GM18519 (cell line): ENCODE results near the gene DPF3.

ENCODE experiments used
- ATAC-seq: cut with Tn5 transposase; IDR thresholded peaks from one replicate; pipeline ENCODE4 v1.9.1; 2021; ENCODE audit warnings: mild to moderate bottlenecking, moderate library complexity; ENCODE audit not compliant: unreplicated experiment, low FRiP score

DPF3 gene

DNA sequence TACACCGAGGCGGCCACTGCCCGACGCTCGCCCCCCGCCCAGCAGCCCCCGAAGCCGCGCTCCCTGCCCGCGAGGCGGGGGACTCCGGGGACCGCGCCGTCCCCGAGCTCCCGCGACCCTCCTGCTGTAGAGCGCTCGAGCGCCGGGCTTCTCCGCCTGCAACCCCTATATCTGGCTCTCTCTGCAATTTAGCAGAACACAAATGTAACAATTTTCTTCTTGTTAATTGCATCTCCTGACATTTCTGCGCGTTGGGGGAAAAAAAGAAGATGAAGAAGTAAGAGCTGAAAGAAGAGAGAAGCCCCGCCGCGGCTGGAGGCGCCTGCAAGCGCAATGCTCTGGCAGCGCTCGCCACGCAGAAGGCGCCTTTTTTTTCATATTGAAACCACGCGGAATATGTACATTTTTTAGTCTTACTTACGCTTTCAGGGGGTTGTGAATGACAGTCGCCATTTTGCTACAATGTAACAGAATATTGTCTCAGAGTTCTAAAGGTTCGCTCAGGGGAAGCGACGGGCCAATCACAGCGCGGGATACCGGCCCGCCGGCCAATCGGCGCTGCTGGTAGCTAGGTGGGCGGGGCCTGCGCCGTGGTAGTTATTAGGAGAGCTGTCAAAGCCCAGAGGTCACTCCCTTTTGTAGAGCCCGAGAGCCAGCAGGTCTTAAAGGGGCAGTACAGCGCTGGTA, at the start of gene DPF3:
Gene DPF3, minus strand, starts transcription at position 466 of the 687 bp plus-strand sequence. Its CDS starts 13 bp downstream, at position 453.
- ATAC-seq, result peak; percentile 94

DNA sequence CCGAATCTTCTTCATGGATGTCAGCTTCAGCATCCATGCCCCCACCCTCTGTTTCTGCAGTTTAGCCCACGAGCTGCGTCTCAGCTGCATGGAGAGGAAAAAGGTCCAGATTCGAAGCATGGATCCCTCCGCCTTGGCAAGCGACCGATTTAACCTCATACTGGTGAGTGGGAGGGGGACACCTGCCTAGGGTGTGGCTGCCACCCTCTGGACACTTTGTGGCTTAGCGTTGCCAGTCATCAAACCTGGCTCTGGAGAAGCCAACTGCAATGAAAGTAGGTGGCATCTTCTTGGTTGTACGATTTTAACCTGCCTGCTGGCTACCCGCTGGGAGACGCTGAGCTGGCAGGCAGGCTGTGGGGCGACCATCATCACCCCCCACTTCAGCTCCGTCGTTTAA, 49.0 kb upstream of the DPF3 start:
- ATAC-seq, result no peak

DNA sequence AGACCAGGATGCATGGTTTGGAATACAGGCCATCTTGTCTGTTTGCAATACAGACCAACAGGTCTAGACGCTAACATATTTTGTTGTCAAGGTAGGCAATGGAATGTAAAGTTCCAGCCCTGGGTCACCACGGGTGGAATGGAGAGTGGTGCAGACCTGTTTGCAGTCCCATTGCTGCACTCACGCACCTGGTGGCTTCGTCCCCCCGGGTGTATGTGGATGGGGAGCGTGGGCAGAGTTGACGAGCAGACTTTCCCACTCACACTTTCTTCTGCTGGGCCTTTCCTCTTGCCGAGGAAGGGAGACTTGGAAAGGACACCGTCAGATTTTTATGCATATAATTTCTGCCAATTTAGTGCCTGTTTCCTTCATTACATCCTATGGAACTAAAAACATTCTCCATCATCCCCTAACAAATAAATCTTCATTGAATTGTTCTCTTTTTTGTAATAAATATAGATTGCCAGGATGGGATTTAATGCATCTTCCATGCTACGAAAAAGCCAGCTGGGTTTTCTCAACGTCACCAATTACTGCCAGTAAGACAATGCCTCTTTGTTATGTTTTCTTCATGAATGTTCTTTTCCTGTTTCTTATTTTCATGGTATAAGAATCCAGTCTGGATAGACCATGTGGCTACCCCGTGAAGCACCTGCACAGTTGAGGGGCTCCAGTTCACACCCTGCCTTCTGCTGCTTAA, 47.5 kb upstream of the DPF3 start:
- ATAC-seq, result no peak

DNA sequence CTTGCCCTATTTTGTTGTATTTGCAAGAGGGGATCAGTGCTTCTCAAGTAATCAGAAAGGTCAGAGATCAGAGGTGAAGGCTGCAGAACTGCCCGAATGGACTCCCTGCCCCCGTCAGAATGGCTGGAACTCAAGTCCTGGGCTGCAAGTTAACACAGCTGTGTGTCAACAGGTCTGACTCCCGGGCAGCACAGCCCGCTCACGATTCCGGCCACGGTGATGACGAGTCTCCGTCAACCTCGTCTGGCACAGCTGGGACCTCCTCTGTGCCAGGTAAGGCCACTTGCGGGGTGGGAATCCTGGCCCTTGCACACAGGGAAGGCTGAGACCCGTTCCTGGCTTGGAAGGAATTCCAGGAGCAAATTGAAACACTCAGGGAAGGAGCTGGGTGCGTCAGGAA, 45.7 kb upstream of the DPF3 start:
- no peak for ATAC-seq

DNA sequence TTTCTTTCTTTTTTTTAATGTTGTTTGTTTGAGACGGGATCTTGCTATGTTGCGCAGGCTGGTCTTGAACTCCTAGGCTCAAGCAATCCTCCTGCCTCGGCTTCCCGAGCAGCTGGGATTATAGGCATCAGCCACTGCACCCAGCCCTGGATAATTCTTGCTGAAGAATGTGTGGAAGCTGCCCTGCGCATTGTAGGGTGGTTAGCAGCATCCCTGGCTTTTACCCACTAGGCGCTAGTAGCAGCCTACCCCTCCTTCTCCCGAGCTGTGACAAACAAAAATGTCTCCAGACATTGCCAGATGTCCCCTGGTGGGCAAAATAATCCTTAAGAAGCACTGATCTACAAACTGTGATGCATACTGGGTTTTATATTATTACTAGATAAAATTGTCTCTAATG, 39.0 kb upstream of the DPF3 start:
- no peak for ATAC-seq

DNA sequence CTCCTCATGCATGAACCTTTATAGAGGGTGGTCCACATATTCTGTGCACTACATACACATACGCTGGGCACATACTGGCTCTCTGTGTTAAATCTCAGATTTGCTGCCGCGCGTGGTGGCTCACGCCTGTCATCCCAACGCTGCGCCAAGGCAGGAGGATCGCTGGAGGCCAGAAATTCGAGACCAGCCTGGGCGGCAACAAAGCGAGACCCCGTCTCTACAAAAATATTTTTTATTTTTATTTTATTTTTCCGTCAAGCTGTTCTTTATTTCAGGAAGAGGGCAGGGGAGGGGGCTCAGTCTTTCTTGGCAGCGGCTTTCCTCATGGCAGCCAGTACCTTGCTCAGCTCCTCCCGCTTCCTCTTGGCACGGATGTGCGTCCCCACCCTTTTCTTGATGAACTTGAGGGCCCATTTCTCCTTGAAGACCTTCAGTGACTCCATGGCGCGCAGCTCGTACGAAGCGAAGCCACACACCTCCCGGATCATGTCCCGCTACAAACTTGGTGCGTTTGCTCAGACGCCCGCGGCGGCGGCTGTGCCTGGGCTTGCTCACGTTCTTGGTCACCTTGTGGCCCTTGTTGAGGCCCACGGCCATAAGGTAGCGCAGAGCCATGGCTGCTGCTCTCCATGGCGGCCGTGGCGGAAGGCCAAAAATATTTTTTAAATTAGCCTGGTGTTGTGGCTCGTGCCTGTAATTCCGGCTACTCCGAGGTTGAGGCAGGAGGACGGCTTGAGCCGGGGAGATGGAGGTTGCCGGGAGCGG, 35.6 kb upstream of the DPF3 start:
- ATAC-seq, result no peak

DNA sequence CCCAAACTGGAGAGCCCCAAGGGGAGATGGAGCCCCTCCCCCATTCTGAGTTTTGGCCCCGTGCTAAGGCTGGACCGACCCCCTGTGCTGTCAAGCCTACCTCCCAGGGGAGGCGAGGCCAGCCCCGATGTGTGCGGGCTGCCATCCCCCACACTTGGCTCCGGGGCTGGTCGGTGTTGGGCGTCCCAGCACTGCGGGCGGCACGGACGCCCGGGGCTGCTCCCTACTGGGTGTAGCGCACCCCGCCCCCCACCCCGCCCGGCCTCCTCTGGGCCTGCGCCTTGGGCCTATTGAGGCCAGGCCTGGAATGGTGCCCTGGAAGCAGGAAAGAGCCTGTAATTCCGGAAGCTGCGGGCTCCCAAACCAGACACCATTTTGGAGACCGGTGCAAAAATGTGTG, 35.0 kb upstream of the DPF3 start:
- no peak for ATAC-seq

DNA sequence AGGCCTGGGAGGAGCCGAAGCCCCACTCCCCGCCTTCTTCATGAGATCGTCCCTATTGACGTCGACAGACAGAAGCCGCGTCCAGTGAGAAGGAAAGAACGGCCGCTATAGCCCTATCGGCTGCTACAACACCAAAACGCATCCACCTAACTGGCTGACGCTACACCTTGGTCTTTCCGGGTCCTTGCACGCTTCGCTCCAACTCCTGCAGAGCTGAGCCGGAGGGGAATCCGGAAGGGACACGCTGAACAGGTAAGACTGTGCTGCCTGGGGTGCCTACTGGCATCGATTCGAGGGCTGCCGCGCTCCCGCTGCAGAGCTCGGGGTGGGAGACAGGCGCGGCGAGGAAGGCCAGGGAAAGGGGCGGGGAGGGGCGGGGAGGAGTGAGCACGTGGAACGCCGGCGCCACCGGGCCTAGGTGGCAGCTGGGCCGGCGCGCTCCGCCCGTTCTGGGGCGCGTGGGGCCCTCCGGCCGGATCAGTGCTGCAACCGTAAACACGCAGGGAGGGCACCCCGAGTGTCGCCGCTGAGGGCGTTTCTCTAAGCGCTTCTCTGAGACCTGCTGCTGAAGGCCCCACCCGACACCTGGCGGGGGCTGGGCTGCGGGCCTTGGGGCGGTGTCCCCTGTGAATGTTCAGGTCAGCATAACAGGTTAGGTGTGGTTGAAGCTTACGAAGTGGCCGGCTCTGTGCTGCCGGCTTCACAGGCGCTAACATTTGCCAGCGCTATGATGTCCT, 32.6 kb upstream of the DPF3 start, which contains the start of gene DCAF4:
Gene DCAF4, plus strand, starts transcription at position 173 of the 737 bp plus-strand sequence. CDS start 11,515 bp downstream, outside the sequence.
- peak; percentile 89 for ATAC-seq

DNA sequence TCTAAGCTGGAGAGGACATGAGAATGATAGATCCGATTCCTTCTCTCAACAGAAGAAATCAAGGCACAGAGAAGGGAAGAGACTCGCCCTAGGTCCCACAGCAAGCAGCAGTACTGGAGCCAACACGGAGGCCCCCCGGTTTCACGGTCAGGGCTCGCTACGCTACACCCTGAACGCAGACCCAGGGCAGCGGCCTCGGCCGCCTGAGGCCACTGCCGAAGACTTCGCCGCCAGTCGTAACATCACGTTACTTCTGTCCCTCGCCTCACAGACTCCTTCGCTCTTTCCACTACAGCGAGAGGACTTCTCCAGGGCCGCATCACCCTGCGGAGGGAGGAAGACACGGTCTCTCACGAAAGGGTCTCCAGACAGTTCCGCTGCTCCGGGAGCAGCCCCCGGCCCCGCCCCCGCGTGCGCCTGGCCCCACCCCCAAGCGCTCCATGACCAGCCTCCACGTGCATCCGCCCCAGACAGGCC, 32.0 kb upstream of the DPF3 start:
- ATAC-seq, result peak; percentile 9

DNA sequence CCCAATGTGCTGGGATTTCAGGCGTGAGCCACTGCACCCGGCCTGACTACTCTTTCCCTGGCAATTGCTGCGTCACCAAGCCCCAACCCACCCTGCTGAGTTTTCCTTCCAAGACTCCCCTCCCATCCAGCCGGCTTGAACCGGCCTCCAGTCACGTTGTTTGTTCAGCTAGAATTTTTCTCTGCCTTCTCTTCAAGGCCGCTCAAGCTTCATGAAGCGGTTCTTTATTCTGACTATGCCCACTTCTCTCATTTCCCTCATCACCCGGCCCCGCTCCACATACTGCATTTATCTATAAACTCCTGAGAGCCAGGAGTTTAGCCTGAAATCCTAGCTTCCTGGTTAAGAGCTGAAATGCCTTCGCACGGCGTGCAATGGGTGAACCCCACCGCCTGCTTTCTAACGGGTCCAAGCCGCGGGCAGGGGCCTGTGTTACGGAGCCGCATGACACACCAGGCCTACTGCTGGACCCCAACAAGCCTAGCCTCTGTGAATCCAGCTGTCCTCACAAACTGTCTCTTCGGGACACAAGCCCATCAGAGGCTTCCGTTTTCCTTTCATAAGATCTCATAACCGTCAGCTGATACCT, 31.4 kb upstream of the DPF3 start:
- ATAC-seq, result no peak

DNA sequence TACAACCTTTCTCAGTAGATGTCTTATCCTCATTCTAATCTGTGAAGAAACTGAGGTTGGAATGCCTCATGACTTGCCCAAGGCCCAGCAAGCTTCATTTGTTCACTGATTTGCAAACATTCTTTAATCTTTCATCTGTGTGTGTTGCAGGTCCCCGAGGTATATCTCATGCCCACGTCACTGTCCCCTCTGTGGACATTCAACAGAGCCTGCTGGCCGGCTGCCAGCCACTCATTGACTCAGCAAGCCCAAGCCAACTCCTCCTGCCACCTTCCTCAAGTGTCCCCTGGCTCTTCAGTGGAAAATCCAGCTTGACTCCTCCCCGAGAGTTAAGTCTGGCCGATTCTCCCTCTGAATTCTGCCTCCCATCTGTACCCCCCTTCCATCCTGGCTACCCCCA, 30.4 kb upstream of the DPF3 start:
- ATAC-seq, result no peak

DNA sequence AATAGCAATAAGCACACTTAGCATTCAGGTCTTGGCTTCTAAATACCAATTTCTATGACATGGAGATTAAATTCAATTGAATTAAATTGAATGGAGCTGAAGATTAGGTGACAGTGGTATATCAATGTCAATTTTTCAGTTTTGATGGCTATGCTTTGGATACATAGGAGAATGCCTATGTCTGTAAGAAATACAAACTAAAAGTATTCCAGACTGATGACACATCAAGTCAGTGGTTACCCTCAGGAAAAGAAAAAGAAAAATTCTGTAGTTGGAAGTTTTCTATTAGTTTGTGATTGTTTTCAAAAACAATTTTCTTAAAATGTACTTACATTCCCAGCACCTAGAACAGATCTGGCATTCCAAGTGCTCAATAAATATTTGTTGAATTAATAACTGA, 27.5 kb upstream of the DPF3 start:
- no peak for ATAC-seq

DNA sequence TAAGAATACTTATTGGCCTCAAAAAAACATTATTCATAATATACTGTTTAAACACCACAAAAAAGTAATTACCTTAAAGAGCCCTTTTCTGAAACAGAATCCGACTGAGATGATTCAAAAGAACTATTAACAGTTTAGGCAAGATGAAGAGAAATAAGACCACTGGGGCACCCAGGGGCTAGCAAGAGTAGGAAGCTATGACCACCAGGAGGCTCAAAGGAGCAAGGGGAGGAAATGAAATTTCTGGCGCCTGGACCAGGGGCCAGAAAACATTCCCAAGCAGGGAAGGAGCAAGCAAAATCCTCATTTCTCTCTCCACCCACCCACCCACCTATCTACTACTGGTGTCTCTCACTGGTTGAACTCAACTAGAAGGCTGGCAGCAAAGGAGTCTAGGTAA, 26.1 kb upstream of the DPF3 start:
- no peak for ATAC-seq

DNA sequence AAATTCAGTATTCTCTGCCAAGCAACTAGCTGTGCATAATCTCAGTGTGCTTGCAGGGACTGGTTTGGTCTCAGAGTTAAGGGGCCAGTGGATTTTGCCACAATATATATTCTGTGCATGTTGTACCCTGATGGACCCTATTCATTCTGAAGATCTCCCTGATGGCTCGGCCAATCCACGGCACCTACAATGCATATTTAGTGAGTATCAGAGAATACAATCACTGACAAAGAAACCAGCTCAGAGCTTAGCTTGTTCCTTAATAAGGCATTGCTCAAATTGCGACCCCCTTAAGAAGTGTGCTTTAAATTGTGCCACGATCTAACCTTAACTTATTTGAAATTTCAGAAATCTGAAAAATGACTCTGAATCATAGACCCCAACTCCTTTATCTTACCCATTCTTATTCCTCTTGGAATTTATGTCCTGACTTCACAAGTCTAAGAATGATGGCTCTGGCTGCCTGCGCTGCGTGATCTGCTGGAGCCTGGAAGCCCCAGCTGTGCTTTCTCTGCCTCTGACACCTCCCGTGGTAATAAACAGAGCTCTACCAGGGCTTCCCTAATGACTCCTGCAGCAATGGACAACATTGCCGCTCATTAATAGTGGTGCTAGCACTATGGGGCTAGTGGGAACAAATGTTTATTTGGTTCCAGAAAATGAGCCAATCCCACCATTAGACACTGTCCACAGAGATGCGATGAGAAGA, 23.3 kb upstream of the DPF3 start:
- ATAC-seq, result no peak

DNA sequence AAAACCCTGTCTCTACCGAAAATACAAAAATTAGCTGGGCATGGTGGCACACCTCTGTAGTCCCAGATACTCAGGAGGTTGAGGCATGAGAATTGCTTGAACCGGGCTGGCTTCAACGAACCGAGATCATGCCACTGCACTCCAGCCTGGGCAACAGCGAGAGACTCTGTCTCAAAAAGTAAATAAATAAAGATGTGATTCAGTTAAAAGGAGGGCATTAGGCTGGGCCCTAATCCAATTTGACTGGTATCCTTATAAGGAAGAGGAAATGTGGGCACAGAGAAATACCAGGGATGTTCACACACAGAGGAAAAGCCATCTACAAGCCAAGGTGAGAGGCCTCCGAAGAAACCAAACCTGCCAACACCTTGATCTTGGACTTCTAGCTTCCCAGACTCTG, 22.3 kb upstream of the DPF3 start:
- ATAC-seq, result no peak

DNA sequence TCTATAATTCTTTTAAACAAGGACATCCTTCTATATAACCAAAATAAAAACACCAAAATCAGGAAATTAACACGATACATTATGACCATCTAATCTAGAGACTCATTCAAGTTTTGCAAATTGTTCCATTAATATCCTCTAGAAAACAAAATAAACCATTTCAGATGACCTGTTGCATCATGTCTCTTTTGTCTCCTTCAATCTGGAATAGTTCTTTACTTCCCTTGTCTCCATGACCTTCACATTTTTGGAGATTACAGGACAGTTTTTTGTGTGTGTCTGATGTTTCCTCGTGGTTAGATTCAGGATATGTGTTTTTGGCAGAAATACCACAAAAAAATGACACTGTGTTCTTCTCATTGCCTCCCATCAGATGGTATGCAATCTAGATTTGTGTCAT, 19.9 kb upstream of the DPF3 start:
- no peak for ATAC-seq

DNA sequence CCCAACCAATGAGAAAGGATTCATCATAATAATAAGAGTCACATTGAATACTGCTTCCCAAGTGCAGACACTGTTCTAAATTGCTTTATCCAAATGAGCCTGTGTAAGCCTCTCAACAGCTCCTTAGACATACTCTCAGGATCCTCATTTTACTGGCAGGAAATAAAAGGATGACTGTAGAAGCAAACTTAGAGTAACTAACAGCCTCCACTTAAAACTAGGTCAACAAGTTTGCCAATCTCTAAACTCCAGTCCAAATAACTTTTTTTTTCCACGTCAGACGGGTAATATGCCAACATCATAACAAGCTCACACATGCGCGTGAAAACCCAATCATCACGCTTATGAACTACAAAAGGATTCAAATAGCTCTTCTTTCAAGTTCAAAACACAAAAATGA, 15.3 kb upstream of the DPF3 start:
- no peak for ATAC-seq

DNA sequence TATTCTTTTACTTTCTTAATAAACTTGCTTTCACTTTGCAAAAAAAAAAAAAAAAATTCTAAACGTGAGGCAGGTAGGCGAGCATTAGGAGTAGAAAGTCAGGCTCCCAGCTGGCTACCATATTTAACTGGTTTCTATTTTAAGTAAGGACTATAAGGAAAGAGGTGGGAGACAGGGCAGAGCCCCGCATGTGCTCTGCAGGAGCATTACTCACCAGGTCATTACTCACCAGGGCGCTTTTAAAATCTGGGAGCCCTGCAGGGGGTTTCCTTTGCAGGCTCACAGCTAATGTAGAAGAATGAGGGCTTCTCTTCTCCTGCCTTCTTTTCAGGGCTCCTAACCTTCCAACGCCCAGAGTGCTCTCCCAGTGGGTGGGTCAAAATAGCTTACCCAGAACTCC, 14.0 kb upstream of the DPF3 start:
- ATAC-seq, result no peak

DNA sequence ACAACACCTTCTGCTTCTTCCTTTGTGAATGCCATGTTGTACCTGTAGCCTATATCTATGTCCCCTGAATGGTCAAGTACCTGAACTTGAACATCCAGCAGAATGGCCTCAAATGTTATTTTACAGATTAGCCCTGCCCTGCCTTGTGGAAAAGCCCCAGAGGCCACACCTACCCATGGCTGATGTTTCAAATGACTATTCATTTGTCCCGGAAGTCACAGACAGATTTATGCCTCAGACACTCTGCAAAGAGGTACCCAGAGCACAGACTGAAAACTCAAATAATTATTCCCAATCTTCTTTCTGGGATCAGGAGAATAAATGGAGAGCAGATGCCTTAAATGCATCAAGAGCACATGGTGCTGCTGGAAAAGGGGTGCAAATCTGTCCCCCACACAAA, 13.0 kb upstream of the DPF3 start:
- no peak for ATAC-seq

DNA sequence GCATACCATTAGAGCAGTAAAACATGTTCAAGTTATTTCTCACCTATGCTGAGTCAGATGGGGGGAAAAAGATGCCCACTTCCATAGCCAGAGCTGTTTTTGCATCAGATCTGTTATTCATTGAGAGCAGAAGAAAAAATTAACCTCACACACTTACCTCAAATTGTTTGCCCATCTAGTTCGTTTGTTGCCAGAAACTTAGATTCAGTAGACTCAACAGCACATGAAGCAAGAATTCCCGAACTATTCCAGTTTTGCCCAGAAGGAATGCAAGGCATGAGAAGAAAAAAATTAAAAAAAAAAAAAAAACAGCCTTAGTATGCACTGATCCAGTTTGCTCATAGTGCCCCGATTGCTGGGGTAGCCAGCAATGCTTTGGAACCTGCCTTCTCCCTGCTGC, 12.4 kb upstream of the DPF3 start:
- no peak for ATAC-seq
